Upper lobe of left lung (tissue), 4 donors: ENCODE measurements around the gene FOXE1.

Source experiments
- EP300 ChIP-seq, 4 donors: sonication (generic); formaldehyde crosslinking; IDR thresholded peaks; one replicate each; pipeline ENCODE4 v1.5.1; 2017; ENCODE audit warnings: antibody characterized with exemption in 4 of 4, control low read depth in 2 of 4
- POLR2A ChIP-seq, 4 donors: fragments of 450-650 bp; IDR thresholded peaks; one replicate each; pipeline ENCODE4 v1.5.1; 2016 to 2017; ENCODE audit warnings: antibody characterized with exemption in 4 of 4, mild to moderate bottlenecking in 2 of 4
- POLR2AphosphoS5 ChIP-seq, 2 donors: sonication (generic); formaldehyde crosslinking; IDR thresholded peaks; one replicate each; pipeline ENCODE4 v1.5.1; 2017; ENCODE audit warnings: antibody characterized with exemption in 2 of 2
- TF ChIP-seq, protein P1 (sequence below), 6 experiments: fragments of 450-650 bp in 4 of 6; fragments of 200-600 bp in 2 of 6; sonication (generic) in 2 of 6; IDR thresholded peaks; one replicate each; pipeline ENCODE4 v1.5.1; 2016 to 2019; ENCODE audit warnings: antibody characterized with exemption in 6 of 6

- TF ChIP-seq, protein P1, sequence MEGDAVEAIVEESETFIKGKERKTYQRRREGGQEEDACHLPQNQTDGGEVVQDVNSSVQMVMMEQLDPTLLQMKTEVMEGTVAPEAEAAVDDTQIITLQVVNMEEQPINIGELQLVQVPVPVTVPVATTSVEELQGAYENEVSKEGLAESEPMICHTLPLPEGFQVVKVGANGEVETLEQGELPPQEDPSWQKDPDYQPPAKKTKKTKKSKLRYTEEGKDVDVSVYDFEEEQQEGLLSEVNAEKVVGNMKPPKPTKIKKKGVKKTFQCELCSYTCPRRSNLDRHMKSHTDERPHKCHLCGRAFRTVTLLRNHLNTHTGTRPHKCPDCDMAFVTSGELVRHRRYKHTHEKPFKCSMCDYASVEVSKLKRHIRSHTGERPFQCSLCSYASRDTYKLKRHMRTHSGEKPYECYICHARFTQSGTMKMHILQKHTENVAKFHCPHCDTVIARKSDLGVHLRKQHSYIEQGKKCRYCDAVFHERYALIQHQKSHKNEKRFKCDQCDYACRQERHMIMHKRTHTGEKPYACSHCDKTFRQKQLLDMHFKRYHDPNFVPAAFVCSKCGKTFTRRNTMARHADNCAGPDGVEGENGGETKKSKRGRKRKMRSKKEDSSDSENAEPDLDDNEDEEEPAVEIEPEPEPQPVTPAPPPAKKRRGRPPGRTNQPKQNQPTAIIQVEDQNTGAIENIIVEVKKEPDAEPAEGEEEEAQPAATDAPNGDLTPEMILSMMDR (IDR thresholded peaks at IDR 0.05): no peak
- TF ChIP-seq POLR2AphosphoS5 (IDR thresholded peaks at IDR 0.05) (no peak), EP300 (IDR thresholded peaks at IDR 0.05) (no peak), POLR2A (IDR thresholded peaks at IDR 0.05) (no peak)
Measured at GRCh38 chr9:97809666-97810344, 43.2 kb upstream of the FOXE1 start.
